Gastrocnemius medialis (tissue), 4 donors: ENCODE results near the gene HERC2. TPM values are rescaled to one million over a fixed set of nuclear protein-coding genes. Genes with fewer than 3 reads are reported as not detected.

Source experiments
- ATAC-seq, 2 donors: fragments of 150-250 bp; one replicate each; pipeline ENCODE4 v1.9.1; 2016
- DNase-seq, 2 donors: peaks; one replicate each; pipeline ENCODE4 v3.0.0-alpha.2; 2019
- H3K27ac ChIP-seq, 4 donors: fragments of 200-600 bp; sonication (generic); 1 replicate in 1 of 4; 2 replicates in 3 of 4; pipeline ENCODE4 v1.5.1; 2016 to 2018; ENCODE audit warnings: mild to moderate bottlenecking in 2 of 4, moderate library complexity in 1 of 4
- H3K27me3 ChIP-seq, 3 donors: fragments of 200-600 bp; sonication (generic) in 2 of 3; 1 replicate in 1 of 3; 2 replicates in 2 of 3; pipeline versions ENCODE4 v1.5.1 to v1.6.0; 2016 to 2019; ENCODE audit warnings: mild to moderate bottlenecking in 1 of 3, moderate library complexity in 1 of 3
- H3K36me3 ChIP-seq, 2 donors: fragments of 200-600 bp; sonication (generic) in 1 of 2; one replicate each; pipeline ENCODE4 v1.5.1; 2017 to 2018
- H3K4me1 ChIP-seq, 2 donors: fragments of 200-600 bp; sonication (generic) in 1 of 2; one replicate each; pipeline ENCODE4 v1.5.1; 2016 to 2017; ENCODE audit warnings: mild to moderate bottlenecking in 2 of 2
- H3K4me3 ChIP-seq, 4 donors: fragments of 200-600 bp; sonication (generic) in 3 of 4; 1 replicate in 1 of 4; 2 replicates in 3 of 4; pipeline ENCODE4 v1.5.1; 2016 to 2019; ENCODE audit warnings: mild to moderate bottlenecking in 2 of 4
- H3K9me3 ChIP-seq, 3 donors: fragments of 200-600 bp; sonication (generic) in 2 of 3; 1 replicate in 1 of 3; 2 replicates in 2 of 3; pipeline ENCODE4 v1.5.1; 2016 to 2019
- POLR2A ChIP-seq, 2 donors: fragments of 450-650 bp; IDR thresholded peaks; one replicate each; pipeline ENCODE4 v1.6.1; 2017; ENCODE audit warnings: antibody characterized with exemption in 2 of 2, mild to moderate bottlenecking in 2 of 2, moderate library complexity in 2 of 2
- in situ Hi-C, 4 donors: fragments of 200-750 bp; cut with MboI; loops; one replicate each; pipeline versions ENCODE4 v1.15.0 to v1.8.0; 2017; ENCODE audit warnings: low sequenced_read_pairs in 4 of 4
- intact Hi-C: fragments of 100-400 bp; cut with DNase I; formaldehyde crosslinking; loops from one replicate; pipeline ENCODE4 v1.15.1; 2023; ENCODE audit warnings: low total_unique reads
- total RNA-seq, 4 donors: library from RNA; depleted of rRNA; stranded (reverse); fragments of >200 nt; gene quantifications; one replicate each; pipeline versions ENCODE4 v1.1.0 to v1.2.3, GENCODE V29; 2016
- TF ChIP-seq, protein P1 (sequence below), 5 experiments: fragments of 450-650 bp in 3 of 5; fragments of 200-600 bp in 2 of 5; sonication (generic) in 2 of 5; IDR thresholded peaks in 4 of 5; conservative IDR thresholded peaks in 1 of 5; 1 replicate in 4 of 5; 2 replicates in 1 of 5; pipeline ENCODE4 v1.5.1; 2016 to 2019; ENCODE audit warnings: antibody characterized with exemption in 5 of 5, mild to moderate bottlenecking in 3 of 5, moderate library complexity in 3 of 5

Gene HERC2
- total RNA-seq, 4 donors from 2014 or later, result 46.8 to 92.7 (median 62.2) TPM

DNA sequence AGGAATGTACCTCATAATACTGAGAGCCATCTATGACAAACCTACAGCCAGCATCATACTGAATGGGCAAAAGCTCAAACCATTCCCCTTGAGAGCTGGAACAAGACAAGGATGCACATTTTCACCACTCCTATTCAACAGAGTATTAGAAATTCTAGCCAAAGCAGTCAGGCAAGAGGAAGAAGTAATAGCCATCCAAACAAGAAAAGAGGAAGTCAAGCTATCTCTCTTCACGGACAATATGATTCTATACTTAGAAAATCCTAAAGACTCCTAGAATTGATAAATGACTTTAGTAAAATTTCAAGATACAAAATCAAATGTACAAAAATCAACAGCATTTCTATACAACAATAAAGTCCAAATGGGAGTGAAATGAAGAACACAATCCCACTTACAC lies 253.0 kb downstream of the HERC2 start:
- intact Hi-C loops, result no loop called here
- Histone ChIP-seq H3K4me3 (no peak overlapping the region), H3K9me3 (no peaks in the 10 kb centered on the region), H3K36me3 (no peaks in the 10 kb centered on the region), H3K27me3 (no peaks in the 10 kb centered on the region), H3K4me1 (no peaks in the 10 kb centered on the region), H3K27ac (no peak overlapping the region)
- in situ Hi-C loops, result no loop called here
- ATAC-seq (no peak), DNase-seq (no peak)
- TF ChIP-seq POLR2A (IDR thresholded peaks at IDR 0.05), result no peak
- TF ChIP-seq, protein P1, sequence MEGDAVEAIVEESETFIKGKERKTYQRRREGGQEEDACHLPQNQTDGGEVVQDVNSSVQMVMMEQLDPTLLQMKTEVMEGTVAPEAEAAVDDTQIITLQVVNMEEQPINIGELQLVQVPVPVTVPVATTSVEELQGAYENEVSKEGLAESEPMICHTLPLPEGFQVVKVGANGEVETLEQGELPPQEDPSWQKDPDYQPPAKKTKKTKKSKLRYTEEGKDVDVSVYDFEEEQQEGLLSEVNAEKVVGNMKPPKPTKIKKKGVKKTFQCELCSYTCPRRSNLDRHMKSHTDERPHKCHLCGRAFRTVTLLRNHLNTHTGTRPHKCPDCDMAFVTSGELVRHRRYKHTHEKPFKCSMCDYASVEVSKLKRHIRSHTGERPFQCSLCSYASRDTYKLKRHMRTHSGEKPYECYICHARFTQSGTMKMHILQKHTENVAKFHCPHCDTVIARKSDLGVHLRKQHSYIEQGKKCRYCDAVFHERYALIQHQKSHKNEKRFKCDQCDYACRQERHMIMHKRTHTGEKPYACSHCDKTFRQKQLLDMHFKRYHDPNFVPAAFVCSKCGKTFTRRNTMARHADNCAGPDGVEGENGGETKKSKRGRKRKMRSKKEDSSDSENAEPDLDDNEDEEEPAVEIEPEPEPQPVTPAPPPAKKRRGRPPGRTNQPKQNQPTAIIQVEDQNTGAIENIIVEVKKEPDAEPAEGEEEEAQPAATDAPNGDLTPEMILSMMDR (IDR thresholded peaks at IDR 0.05 in 4 of 5, conservative IDR thresholded peaks at IDR 0.05 in 1 of 5), result no peak

DNA sequence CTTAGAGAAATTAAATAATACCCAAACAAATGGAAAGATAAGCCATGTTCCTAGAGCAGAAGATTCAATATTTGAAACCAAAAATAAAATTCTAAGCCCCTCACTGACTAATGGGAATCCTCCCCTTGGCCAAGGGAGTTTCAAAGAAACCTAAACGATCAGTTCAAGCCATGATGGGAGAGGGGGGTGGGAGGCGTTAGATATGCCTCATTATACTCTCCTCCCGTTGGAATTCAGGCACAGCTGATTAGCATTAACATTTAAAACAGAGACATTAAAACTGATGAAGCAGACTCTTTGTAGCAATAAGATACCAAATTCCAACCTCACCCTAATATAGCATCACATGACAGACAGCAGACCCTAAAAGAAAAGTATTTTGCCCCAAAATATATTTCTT lies 255.7 kb downstream of the HERC2 start:
- in situ Hi-C loops, result no loop called here
- Histone ChIP-seq H3K4me1 (no peaks in the 10 kb centered on the region), H3K27ac (no peak overlapping the region), H3K9me3 (no peaks in the 10 kb centered on the region), H3K27me3 (no peaks in the 10 kb centered on the region), H3K36me3 (no peaks in the 10 kb centered on the region), H3K4me3 (no peak overlapping the region)
- ATAC-seq (no peak), DNase-seq (no peak)
- intact Hi-C loops, result no loop called here
- no peak for TF ChIP-seq POLR2A (IDR thresholded peaks at IDR 0.05)
- TF ChIP-seq, protein P1 (IDR thresholded peaks at IDR 0.05 in 4 of 5, conservative IDR thresholded peaks at IDR 0.05 in 1 of 5), result no peak

Other genes starting within 250 kb of the HERC2 start
- under 1 TPM in 3 of 4 donors, not detected in 1; 0.16 to 0.63 (median 0.41) TPM for gene OCA2, start 222.9 kb downstream of the HERC2 start, total RNA-seq
- gene GOLGA6L24, start 35.9 kb upstream of the HERC2 start, total RNA-seq, result not detected
- gene GOLGA8F, start 56.5 kb upstream of the HERC2 start, total RNA-seq, result not detected
- not detected for gene GOLGA8G, start 210.8 kb upstream of the HERC2 start, total RNA-seq
- gene GOLGA6L25, start 231.4 kb upstream of the HERC2 start, total RNA-seq, result not detected